ENCODE data around the gene PLD3. TPM values are rescaled to one million over a fixed set of nuclear protein-coding genes. Genes with fewer than 3 reads are reported as not detected.
A peak's percentile ranks its signal among the peaks of the same experiment; 100 is the strongest.

The PLD3 gene
- total RNA-seq, 1 experiment from 2014 or later = 310 TPM

DNA sequence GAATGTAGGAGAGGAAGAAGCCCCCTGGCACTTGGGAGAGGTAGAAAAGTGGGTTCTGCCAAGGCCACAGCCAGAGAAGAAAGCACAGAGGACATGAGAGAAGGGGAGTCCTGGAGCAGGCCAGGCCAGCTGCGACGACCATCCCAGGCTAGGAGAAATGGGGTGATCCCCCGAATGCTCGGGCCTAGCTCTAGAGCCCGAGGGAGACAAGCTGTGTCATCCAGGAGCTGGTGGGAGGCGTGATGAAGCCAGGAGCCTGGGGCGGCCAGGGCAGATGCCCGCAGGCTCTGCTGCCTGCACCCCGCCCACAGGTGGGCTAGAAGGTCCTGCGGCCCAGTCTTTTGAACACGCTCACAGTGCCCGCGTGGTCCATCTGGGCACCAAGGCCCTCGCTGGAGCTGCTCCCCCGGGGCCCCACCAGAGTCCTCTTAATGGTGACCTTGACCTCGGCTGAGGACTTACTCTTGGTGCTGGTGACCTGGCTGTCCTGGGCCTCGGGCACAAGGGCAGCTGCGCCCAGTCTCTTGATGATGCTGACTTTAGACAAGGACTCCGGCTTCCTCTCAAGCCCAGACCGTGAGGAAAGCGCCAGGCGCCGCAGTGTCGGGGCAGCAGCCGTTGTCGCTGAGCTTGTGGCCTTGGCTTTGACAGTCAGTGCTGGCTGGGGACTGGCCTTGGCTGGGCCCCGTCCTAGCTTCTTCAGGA is 26.8 kb upstream of the PLD3 start:
- CTCF ChIA-PET = interaction anchor here (0.9 kb wide), 1 partner anchor 17 kb away, joined by 3 read pairs; no protein-coding TSS in a partner anchor

DNA sequence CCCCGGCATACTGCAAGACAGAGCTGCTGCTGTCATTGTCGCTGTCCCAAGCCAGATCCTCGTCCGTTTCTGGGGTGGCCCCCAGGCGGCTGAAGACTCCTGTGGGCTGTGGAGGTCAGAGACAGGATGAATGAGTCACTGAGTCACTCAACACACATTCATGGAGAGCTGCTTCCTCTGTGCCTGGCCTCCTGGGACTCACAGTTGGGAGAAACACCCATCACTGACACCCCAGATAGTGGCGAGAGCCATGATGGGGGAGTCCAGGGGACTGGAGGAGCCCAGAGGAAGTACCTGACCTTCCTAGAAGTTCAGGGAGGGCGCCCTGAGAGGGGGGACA is 26.3 kb upstream of the PLD3 start:
- ChIA-PET POLR2A (ENCODE audit: low non-redundant PET) (no interaction called here), CTCF (interaction anchor here (0.9 kb wide), 1 partner anchor 18 kb away, joined by 3 read pairs; no protein-coding TSS in a partner anchor)
- Histone ChIP-seq H3K9me3 (ENCODE audit: low read depth, low read length, poor library complexity, severe bottlenecking) (no peaks in the 10 kb centered on the region), H3K4me1 (ENCODE audit: insufficient read depth, low read length, poor library complexity, severe bottlenecking) (peaks cover 16% of the 10 kb centered on the region), H3K4me3 (ENCODE audit: low read depth, low read length, poor library complexity, severe bottlenecking) (no peak overlapping the region), H3K27ac (ENCODE audit: low read depth, low read length, poor library complexity, severe bottlenecking) (peak overlapping the region; percentile 47), H3K36me3 (ENCODE audit: insufficient read depth, low read length, poor library complexity, severe bottlenecking) (peaks cover 55% of the 10 kb centered on the region), H3K27me3 (replicated peaks; ENCODE audit: insufficient read depth, low read depth, low read length, poor library complexity) (no peaks in the 10 kb centered on the region)
- intact Hi-C loops (cut with micrococcal nuclease; ENCODE audit: unreplicated experiment) = no loop called here
- BruUV-seq (replicated peaks) = no TSS peak
- DNase-seq (ENCODE audit: low spot score) = no peak
- TF ChIP-seq, protein P1, sequence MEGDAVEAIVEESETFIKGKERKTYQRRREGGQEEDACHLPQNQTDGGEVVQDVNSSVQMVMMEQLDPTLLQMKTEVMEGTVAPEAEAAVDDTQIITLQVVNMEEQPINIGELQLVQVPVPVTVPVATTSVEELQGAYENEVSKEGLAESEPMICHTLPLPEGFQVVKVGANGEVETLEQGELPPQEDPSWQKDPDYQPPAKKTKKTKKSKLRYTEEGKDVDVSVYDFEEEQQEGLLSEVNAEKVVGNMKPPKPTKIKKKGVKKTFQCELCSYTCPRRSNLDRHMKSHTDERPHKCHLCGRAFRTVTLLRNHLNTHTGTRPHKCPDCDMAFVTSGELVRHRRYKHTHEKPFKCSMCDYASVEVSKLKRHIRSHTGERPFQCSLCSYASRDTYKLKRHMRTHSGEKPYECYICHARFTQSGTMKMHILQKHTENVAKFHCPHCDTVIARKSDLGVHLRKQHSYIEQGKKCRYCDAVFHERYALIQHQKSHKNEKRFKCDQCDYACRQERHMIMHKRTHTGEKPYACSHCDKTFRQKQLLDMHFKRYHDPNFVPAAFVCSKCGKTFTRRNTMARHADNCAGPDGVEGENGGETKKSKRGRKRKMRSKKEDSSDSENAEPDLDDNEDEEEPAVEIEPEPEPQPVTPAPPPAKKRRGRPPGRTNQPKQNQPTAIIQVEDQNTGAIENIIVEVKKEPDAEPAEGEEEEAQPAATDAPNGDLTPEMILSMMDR (conservative IDR thresholded peaks at IDR 0.05; ENCODE audit: low read depth, low read length) = no peak
- TF ChIP-seq EZH2 (IDR thresholded peaks at IDR 0.05; ENCODE audit: borderline replicate concordance, low read depth, low read length, poor library complexity, severe bottlenecking) = no peak

More for the DNA sequence above, 26.8 kb upstream of the PLD3 start:
- intact Hi-C loops (cut with micrococcal nuclease; ENCODE audit: unreplicated experiment) = no loop called here
- TF ChIP-seq, protein P1 (conservative IDR thresholded peaks at IDR 0.05; ENCODE audit: low read depth, low read length) = no peak
- TF ChIP-seq EZH2 (IDR thresholded peaks at IDR 0.05; ENCODE audit: borderline replicate concordance, low read depth, low read length, poor library complexity, severe bottlenecking) = no peak
- DNase-seq (ENCODE audit: low spot score) = no peak
- Histone ChIP-seq H3K36me3 (ENCODE audit: insufficient read depth, low read length, poor library complexity, severe bottlenecking) (peaks cover 55% of the 10 kb centered on the region), H3K9me3 (ENCODE audit: low read depth, low read length, poor library complexity, severe bottlenecking) (no peaks in the 10 kb centered on the region), H3K4me1 (ENCODE audit: insufficient read depth, low read length, poor library complexity, severe bottlenecking) (peaks cover 16% of the 10 kb centered on the region), H3K4me3 (ENCODE audit: low read depth, low read length, poor library complexity, severe bottlenecking) (no peak overlapping the region), H3K27ac (ENCODE audit: low read depth, low read length, poor library complexity, severe bottlenecking) (peak overlapping the region; percentile 47), H3K27me3 (replicated peaks; ENCODE audit: insufficient read depth, low read depth, low read length, poor library complexity) (no peaks in the 10 kb centered on the region)
- no TSS peak for BruUV-seq (replicated peaks)
- POLR2A ChIA-PET (ENCODE audit: low non-redundant PET) = no interaction called here

DNA sequence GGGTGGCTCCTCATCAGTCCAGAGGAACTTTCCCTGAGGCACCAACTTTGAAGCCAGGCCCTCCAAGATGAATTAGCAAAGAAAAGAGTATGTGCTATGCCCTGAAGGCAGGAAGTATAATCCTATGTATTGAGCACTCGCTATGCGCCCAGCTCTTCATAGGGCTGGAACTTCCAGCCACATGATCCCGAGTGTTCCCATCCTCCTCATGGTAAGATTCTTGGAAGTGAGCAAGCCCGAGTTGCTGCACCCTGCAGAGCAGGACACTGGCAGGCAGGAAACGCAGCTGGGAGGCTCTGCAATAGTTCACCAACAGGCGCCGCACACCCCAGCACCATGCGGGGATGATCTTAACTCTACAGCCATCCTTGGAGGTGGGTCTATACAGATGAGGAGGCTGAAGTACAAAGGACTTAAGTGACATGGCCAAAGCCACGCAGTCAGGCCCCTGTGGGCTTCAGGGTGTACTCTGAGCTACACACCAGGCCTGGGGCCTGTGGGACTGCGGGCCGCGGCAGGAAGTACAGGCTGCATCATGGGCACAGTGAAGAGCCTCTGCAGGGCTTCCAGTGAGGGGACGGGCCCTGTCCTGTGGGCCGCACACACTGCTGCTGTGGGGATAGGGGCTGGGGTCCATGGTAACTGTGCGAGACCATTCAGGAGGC is 25.4 kb upstream of the PLD3 start:
- intact Hi-C loops (cut with micrococcal nuclease; ENCODE audit: unreplicated experiment) = no loop called here
- CTCF ChIA-PET = interaction anchor here (1.0 kb wide), 1 partner anchor 18 kb away, joined by 6 read pairs; no protein-coding TSS in a partner anchor
- BruUV-seq (replicated peaks) = no TSS peak

More for the DNA sequence above, 25.4 kb upstream of the PLD3 start:
- peak overlapping the region; percentile 71 for H3K27ac ChIP-seq (ENCODE audit: low read depth, low read length, poor library complexity, severe bottlenecking)
- no peak overlapping the region for H3K4me3 ChIP-seq (ENCODE audit: low read depth, low read length, poor library complexity, severe bottlenecking)
- TF ChIP-seq, protein P1 (conservative IDR thresholded peaks at IDR 0.05; ENCODE audit: low read depth, low read length) = no peak
- no peak for TF ChIP-seq EZH2 (IDR thresholded peaks at IDR 0.05; ENCODE audit: borderline replicate concordance, low read depth, low read length, poor library complexity, severe bottlenecking)
- POLR2A ChIA-PET (ENCODE audit: low non-redundant PET) = no interaction called here
- no peaks in the 10 kb centered on the region for H3K9me3 ChIP-seq (ENCODE audit: low read depth, low read length, poor library complexity, severe bottlenecking)
- peaks cover 62% of the 10 kb centered on the region for H3K36me3 ChIP-seq (ENCODE audit: insufficient read depth, low read length, poor library complexity, severe bottlenecking)
- DNase-seq (ENCODE audit: low spot score) = peak; percentile 79
- no peaks in the 10 kb centered on the region for H3K27me3 ChIP-seq (replicated peaks; ENCODE audit: insufficient read depth, low read depth, low read length, poor library complexity)
- H3K4me1 ChIP-seq (ENCODE audit: insufficient read depth, low read length, poor library complexity, severe bottlenecking) = peaks cover 16% of the 10 kb centered on the region
